ENCODE measurements around the gene FUBP1.
"Not testable (repeated sequence)": the region's sequence is repeated elsewhere in the genome, so short reads cannot be mapped to it uniquely, and the experiment has no call there.

FUBP1 gene

GRCh38 chr1:78003882-78004718 is 25.2 kb upstream of the FUBP1 start:
- in situ Hi-C loops (cut with HindIII; ENCODE audit: low pct_unique_long_range_greater_than_20kb, low sequenced_read_pairs), result no loop called here
- TF ChIP-seq JUND (IDR thresholded peaks at IDR 0.05; ENCODE audit: low read depth), result no peak
- DNase-seq (ENCODE audit: low read depth in 1 of 2, low spot score in 1 of 2), result peak in 1 of 2 experiments; percentile 82

- no peak for DNase-seq (ENCODE audit: low read depth in 1 of 2, low spot score in 1 of 2)
- TF ChIP-seq JUND (IDR thresholded peaks at IDR 0.05; ENCODE audit: low read depth), result no peak
- in situ Hi-C loops (cut with HindIII; ENCODE audit: low pct_unique_long_range_greater_than_20kb, low sequenced_read_pairs), result no loop called here
Observed at GRCh38 chr1:78003070-78003746, 24.3 kb upstream of the FUBP1 start.

DNA sequence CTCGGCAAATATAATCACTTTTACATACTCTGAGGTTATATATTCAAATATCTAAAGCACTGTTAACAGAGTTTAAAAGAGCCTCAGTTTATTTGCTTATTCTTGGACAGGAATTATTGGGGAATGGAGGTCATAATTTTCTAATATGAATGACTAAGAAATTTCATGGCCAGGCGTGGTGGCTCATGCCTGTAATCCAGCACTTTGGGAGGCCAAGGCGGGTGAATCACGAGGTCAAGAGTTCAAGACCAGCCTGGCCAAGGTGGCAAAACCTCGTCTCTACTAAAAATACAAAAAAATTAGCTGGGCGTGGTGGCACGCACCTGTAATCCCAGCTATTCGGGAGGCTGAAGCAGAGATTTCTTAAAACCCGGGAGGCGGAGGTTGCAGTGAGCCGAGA is 21.7 kb upstream of the FUBP1 start:
- in situ Hi-C loops (cut with HindIII; ENCODE audit: low pct_unique_long_range_greater_than_20kb, low sequenced_read_pairs); DNase-seq (ENCODE audit: low read depth in 1 of 2, low spot score in 1 of 2): not testable (repeated sequence)

- in situ Hi-C loops (cut with HindIII; ENCODE audit: low pct_unique_long_range_greater_than_20kb, low sequenced_read_pairs), result no loop called here
- DNase-seq (ENCODE audit: low read depth in 1 of 2, low spot score in 1 of 2), result no peak
- no peak for TF ChIP-seq JUND (IDR thresholded peaks at IDR 0.05; ENCODE audit: low read depth)
Observed at GRCh38 chr1:77996734-77997133, 17.9 kb upstream of the FUBP1 start.

DNA sequence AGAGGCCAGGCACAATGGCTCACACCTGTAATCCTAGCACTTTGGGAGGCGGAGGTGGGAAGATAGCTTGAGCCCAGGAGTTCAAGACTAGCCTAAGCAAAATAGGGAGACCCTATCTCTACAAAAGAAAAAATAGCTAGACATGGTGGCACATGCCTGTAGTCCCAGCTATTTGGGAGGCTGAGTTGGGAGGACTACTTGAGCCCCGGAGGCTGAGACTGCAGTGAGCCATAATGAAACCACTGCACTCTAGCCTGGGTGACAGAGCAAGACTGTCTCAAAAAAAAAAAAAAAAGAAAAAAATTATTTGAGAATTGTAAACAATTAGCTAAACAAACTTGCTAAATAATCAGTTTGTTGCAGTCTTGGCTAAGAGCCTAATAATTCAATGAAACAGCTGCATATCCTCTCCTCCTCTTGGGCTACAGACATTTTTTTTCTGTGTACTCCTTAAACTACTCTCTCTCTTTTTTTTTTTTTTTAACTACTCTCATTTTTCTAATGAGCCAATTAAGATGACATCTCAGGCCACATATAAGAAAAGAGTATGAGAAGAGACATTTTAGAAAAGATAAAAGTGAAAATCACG is 15.3 kb upstream of the FUBP1 start:
- DNase-seq (ENCODE audit: low read depth in 1 of 2, low spot score in 1 of 2), result no peak
- no peak for TF ChIP-seq JUND (IDR thresholded peaks at IDR 0.05; ENCODE audit: low read depth)
- in situ Hi-C loops (cut with HindIII; ENCODE audit: low pct_unique_long_range_greater_than_20kb, low sequenced_read_pairs), result no loop called here

DNA sequence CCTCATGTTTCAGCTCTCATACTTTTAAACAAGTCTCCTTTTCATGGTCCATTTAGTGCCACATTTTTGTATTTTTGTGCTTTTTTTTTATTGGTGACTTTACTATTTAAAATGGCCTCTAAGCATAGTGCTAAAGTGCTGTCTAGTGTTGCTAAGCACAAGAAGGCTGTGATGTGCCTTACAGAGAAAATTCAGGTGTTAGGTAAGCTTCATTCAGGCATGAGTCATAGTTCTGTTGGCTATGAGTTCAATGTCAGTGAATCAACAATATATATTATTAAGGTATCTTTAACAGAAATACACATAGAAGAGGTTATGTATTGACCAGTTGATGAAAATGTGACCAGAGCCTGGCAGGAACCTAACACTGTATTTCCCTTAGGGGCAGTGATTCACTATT is 12.8 kb upstream of the FUBP1 start:
- TF ChIP-seq JUND (IDR thresholded peaks at IDR 0.05; ENCODE audit: low read depth), result no peak
- in situ Hi-C loops (cut with HindIII; ENCODE audit: low pct_unique_long_range_greater_than_20kb, low sequenced_read_pairs), result no loop called here

GRCh38 chr1:77990629-77991204 is 11.8 kb upstream of the FUBP1 start:
- no peak for DNase-seq (ENCODE audit: low read depth in 1 of 2, low spot score in 1 of 2)
- no peak for TF ChIP-seq JUND (IDR thresholded peaks at IDR 0.05; ENCODE audit: low read depth)
- in situ Hi-C loops (cut with HindIII; ENCODE audit: low pct_unique_long_range_greater_than_20kb, low sequenced_read_pairs), result no loop called here

More for the DNA sequence above, 12.8 kb upstream of the FUBP1 start:
- no peak for DNase-seq (ENCODE audit: low read depth in 1 of 2, low spot score in 1 of 2)

GRCh38 chr1:77989744-77990143 is 10.9 kb upstream of the FUBP1 start:
- in situ Hi-C loops (cut with HindIII; ENCODE audit: low pct_unique_long_range_greater_than_20kb, low sequenced_read_pairs), result no loop called here
- no peak for DNase-seq (ENCODE audit: low read depth in 1 of 2, low spot score in 1 of 2)
- TF ChIP-seq JUND (IDR thresholded peaks at IDR 0.05; ENCODE audit: low read depth), result no peak

DNA sequence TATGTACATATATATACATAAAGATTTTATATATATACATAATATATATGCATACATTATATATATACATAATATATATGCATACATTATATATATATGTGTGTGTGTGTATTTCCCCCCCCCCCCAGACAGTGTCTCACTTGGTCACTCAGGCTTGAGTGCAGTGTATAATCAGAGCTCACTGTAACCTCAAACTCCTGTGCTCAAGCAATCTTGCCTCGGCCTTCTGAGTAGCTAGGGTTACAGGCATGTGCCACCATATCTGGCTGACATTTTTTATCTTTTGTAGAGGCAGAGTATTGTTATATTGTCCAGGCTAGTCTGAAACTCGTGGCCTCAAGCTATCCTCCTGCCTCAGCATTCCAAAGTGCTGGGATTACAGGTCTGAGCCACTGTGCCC is 9.0 kb upstream of the FUBP1 start:
- TF ChIP-seq JUND (IDR thresholded peaks at IDR 0.05; ENCODE audit: low read depth), result no peak
- in situ Hi-C loops (cut with HindIII; ENCODE audit: low pct_unique_long_range_greater_than_20kb, low sequenced_read_pairs), result no loop called here
- DNase-seq (ENCODE audit: low read depth in 1 of 2, low spot score in 1 of 2), result no peak

- no peak for TF ChIP-seq JUND (IDR thresholded peaks at IDR 0.05; ENCODE audit: low read depth)
- no peak for DNase-seq (ENCODE audit: low read depth in 1 of 2, low spot score in 1 of 2)
- in situ Hi-C loops (cut with HindIII; ENCODE audit: low pct_unique_long_range_greater_than_20kb, low sequenced_read_pairs), result no loop called here
Observed at GRCh38 chr1:77986810-77987209, 7.9 kb upstream of the FUBP1 start.

- DNase-seq (ENCODE audit: low read depth in 1 of 2, low spot score in 1 of 2), result no peak
- in situ Hi-C loops (cut with HindIII; ENCODE audit: low pct_unique_long_range_greater_than_20kb, low sequenced_read_pairs), result no loop called here
Observed at GRCh38 chr1:77984629-77985028, 5.8 kb upstream of the FUBP1 start.

DNA sequence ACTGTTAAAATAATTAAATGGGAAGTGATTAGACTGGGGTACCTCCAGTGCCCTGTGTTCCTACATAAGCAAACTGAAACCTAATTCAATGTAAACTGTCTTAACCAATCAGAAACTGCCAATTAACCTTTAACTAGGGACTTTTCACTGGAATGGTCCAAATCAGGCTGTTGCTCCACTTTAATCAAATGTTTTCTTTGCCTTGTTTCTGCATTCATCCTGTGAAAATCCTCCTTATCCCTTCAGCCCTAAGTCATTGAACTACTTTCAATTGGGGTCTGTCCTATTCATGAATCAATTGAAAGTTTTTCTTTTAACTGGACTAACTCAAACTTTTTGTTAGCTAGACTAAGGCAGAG is 5.1 kb upstream of the FUBP1 start:
- in situ Hi-C loops (cut with HindIII; ENCODE audit: low pct_unique_long_range_greater_than_20kb, low sequenced_read_pairs), result no loop called here
- no peak for TF ChIP-seq JUND (IDR thresholded peaks at IDR 0.05; ENCODE audit: low read depth)
- no peak for DNase-seq (ENCODE audit: low read depth in 1 of 2, low spot score in 1 of 2)

More at GRCh38 chr1:77984629-77985028, 5.8 kb upstream of the FUBP1 start:
- TF ChIP-seq JUND (IDR thresholded peaks at IDR 0.05; ENCODE audit: low read depth), result no peak

GRCh38 chr1:77983352-77983996 is 4.6 kb upstream of the FUBP1 start:
- in situ Hi-C loops (cut with HindIII; ENCODE audit: low pct_unique_long_range_greater_than_20kb, low sequenced_read_pairs); DNase-seq (ENCODE audit: low read depth in 1 of 2, low spot score in 1 of 2): not testable (repeated sequence)

Measured in T47D (cell line).